Lung microvascular endothelial cell (primary cell): ENCODE measurements around the gene FHIT. TPM values are rescaled to one million over a fixed set of nuclear protein-coding genes. Genes with fewer than 3 reads are reported as not detected.
"Not testable (repeated sequence)": the region's sequence is repeated elsewhere in the genome, so short reads cannot be mapped to it uniquely, and the experiment has no call there.

Experiments used
- DNase-seq, 2 donors: peaks; one replicate each; pipeline versions ENCODE4 v3.0.0 to v3.0.0-alpha.2; 2010; ENCODE audit warnings: low read depth in 2 of 2
- total RNA-seq: library from RNA; depleted of rRNA; stranded (reverse); fragments of >200 nt; gene quantifications from 2 replicates; pipeline ENCODE4 v1.2.1, GENCODE V29; 2014

FHIT gene
- total RNA-seq, 1 donor from 2014 or later: 0.79 TPM

- no peak for DNase-seq
These were observed 1294.1 kb downstream of the FHIT start for GRCh38 chr3:59957150-59957549.

- no peak for DNase-seq
These were observed 1298.1 kb downstream of the FHIT start for GRCh38 chr3:59953104-59953503.

GRCh38 chr3:59949311-59949710 is 1301.9 kb downstream of the FHIT start:
- no peak for DNase-seq

- no peak for DNase-seq
These were observed 1304.9 kb downstream of the FHIT start for GRCh38 chr3:59946401-59946800.

GRCh38 chr3:59940718-59941117 is 1310.5 kb downstream of the FHIT start:
- DNase-seq: no peak

GRCh38 chr3:59939826-59940426 is 1311.3 kb downstream of the FHIT start:
- no peak for DNase-seq

GRCh38 chr3:59938828-59939227 is 1312.4 kb downstream of the FHIT start:
- DNase-seq: no peak

- no peak for DNase-seq
These were observed 1314.1 kb downstream of the FHIT start for GRCh38 chr3:59937201-59937600.

- no peak for DNase-seq
These were observed 1314.8 kb downstream of the FHIT start for GRCh38 chr3:59936472-59936871.

- DNase-seq: no peak
These were observed 1316.2 kb downstream of the FHIT start for GRCh38 chr3:59935025-59935424.

- DNase-seq: not testable (repeated sequence)
These were observed 1316.7 kb downstream of the FHIT start for GRCh38 chr3:59934560-59934959.

- DNase-seq: no peak
These were observed 1321.1 kb downstream of the FHIT start for GRCh38 chr3:59930170-59930569.

GRCh38 chr3:59927056-59927455 is 1324.2 kb downstream of the FHIT start:
- DNase-seq: no peak

- no peak for DNase-seq
These were observed 1325.3 kb downstream of the FHIT start for GRCh38 chr3:59925946-59926345.

- DNase-seq: no peak
These were observed 1329.1 kb downstream of the FHIT start for GRCh38 chr3:59922192-59922591.

GRCh38 chr3:59920822-59921221 is 1330.4 kb downstream of the FHIT start:
- DNase-seq: no peak

GRCh38 chr3:59919586-59919985 is 1331.7 kb downstream of the FHIT start:
- no peak for DNase-seq

GRCh38 chr3:59914251-59914650 is 1337.0 kb downstream of the FHIT start:
- DNase-seq: no peak

GRCh38 chr3:59913645-59914044 is 1337.6 kb downstream of the FHIT start:
- no peak for DNase-seq

GRCh38 chr3:59908701-59909100 is 1342.6 kb downstream of the FHIT start:
- no peak for DNase-seq

- no peak for DNase-seq
These were observed 1343.0 kb downstream of the FHIT start for GRCh38 chr3:59908280-59908679.

- no peak for DNase-seq
These were observed 1347.0 kb downstream of the FHIT start for GRCh38 chr3:59904296-59904695.

- no peak for DNase-seq
These were observed 1352.2 kb downstream of the FHIT start for GRCh38 chr3:59899061-59899460.

GRCh38 chr3:59895972-59896371 is 1355.3 kb downstream of the FHIT start:
- DNase-seq: no peak
